HepG2 (cell line): ENCODE data around the gene COL2A1. TPM values are rescaled to one million over a fixed set of nuclear protein-coding genes. Genes with fewer than 3 reads are reported as not detected.

Experiments used
- ATM ChIP-seq: fragments of 450-650 bp; IDR thresholded peaks from 2 replicates; pipeline ENCODE4 v1.7.1; 2017; ENCODE audit warnings: mild to moderate bottlenecking, borderline replicate concordance
- CCAR2 ChIP-seq: fragments of 200-400 bp; formaldehyde crosslinking; optimal IDR thresholded peaks from 2 replicates; pipeline ENCODE3; 2018; ENCODE audit warnings: low read depth, mild to moderate bottlenecking, low read length, moderate library complexity
- CEBPB ChIP-seq: IDR thresholded peaks from 2 replicates; pipeline ENCODE4 v1.6.1; 2011; ENCODE audit warnings: low read depth, low read length, improper control_type of control experiment, borderline replicate concordance
- CREB1 ChIP-seq, 2 experiments: fragments of 450-650 bp in 1 of 2; IDR thresholded peaks; 2 replicates each; pipeline ENCODE4 v1.6.1; 2016 to 2017; ENCODE audit warnings: control low read depth in 1 of 2, mild to moderate bottlenecking in 1 of 2, missing compliant biosample characterization in 1 of 2, missing genetic modification characterization in 1 of 2
- EHMT2 ChIP-seq: fragments of 200-600 bp; sonication (generic); IDR thresholded peaks from 2 replicates; pipeline ENCODE4 v1.7.0; 2017; ENCODE audit warnings: antibody characterized with exemption, low read depth, low read length, borderline replicate concordance
- KDM6A ChIP-seq: IDR thresholded peaks from 2 replicates; pipeline ENCODE4 v1.6.1; 2016; ENCODE audit warnings: low read depth
- NCOR1 ChIP-seq: fragments of 200-600 bp; sonication (generic); IDR thresholded peaks from 2 replicates; pipeline ENCODE4 v1.7.0; 2017; ENCODE audit warnings: antibody characterized with exemption, low read length, borderline replicate concordance
- POLR2A ChIP-seq, 2 experiments: IDR thresholded peaks; 2 replicates each; pipeline ENCODE4 v1.6.1; 2011; ENCODE audit warnings: low read depth in 2 of 2, low read length in 2 of 2, mild to moderate bottlenecking in 1 of 2, moderate library complexity in 1 of 2; ENCODE audit not compliant: insufficient read depth in 1 of 2
- SALL1 ChIP-seq: sonication (generic); formaldehyde crosslinking; IDR thresholded peaks from 2 replicates; pipeline ENCODE4 v1.8.0; 2022; ENCODE audit warnings: mild to moderate bottlenecking, missing genetic modification reagents
- TAF15 ChIP-seq: fragments of 200-400 bp; formaldehyde crosslinking; IDR thresholded peaks from one replicate; pipeline ENCODE4 v1.6.1; 2018; ENCODE audit warnings: mild to moderate bottlenecking, low read depth, low read length; ENCODE audit not compliant: poor library complexity, severe bottlenecking
- YEATS4 ChIP-seq: sonication (generic); formaldehyde crosslinking; IDR thresholded peaks from 2 replicates; pipeline ENCODE4 v1.4.0; 2020; ENCODE audit warnings: missing genetic modification reagents, borderline replicate concordance
- ZKSCAN8 ChIP-seq: IDR thresholded peaks from 2 replicates; pipeline ENCODE4 v1.6.1; 2016; ENCODE audit warnings: borderline replicate concordance, missing genetic modification reagents, missing compliant biosample characterization
- ZNF253 ChIP-seq: sonication (generic); formaldehyde crosslinking; IDR thresholded peaks from 2 replicates; pipeline ENCODE4 v1.8.0; 2022; ENCODE audit warnings: mild to moderate bottlenecking, missing genetic modification reagents, borderline replicate concordance
- ZNF335 ChIP-seq: sonication (generic); formaldehyde crosslinking; IDR thresholded peaks from 2 replicates; pipeline ENCODE4 v1.4.0; 2020; ENCODE audit warnings: missing genetic modification reagents
- polyA plus RNA-seq, 8 experiments: library from polyadenylated mRNA; depleted of rRNA in 3 of 8; stranded (reverse) in 7 of 8; unstranded in 1 of 8; fragments of >200 nt; fragmentation: Illumina TruSeq in 4 of 8; extraction: Trizol in 4 of 8; gene quantifications; 2 replicates each; pipeline versions ENCODE4 v1.2.1 to v1.2.3, GENCODE V29; 2011 to 2016; ENCODE audit warnings: low read depth in 4 of 8, missing spikeins in 1 of 8, mixed read lengths in 1 of 8; ENCODE audit not compliant: insufficient read depth in 1 of 8
- total RNA-seq, 5 experiments: library from RNA; depleted of rRNA; stranded (reverse); fragments of >200 nt; fragmentation: Illumina TruSeq; extraction: Trizol; gene quantifications; 2 replicates each; pipeline ENCODE4 v1.2.3, GENCODE V29; 2016; ENCODE audit warnings: low read depth in 1 of 5
- TF ChIP-seq, protein P1 (sequence below): sonication (generic); formaldehyde crosslinking; IDR thresholded peaks from 2 replicates; pipeline ENCODE4 v1.4.0; 2020; ENCODE audit warnings: mild to moderate bottlenecking, missing genetic modification reagents
- TF ChIP-seq, protein P2 (sequence below): sonication (generic); formaldehyde crosslinking; IDR thresholded peaks from 2 replicates; pipeline ENCODE4 v1.5.1; 2020; ENCODE audit warnings: missing genetic modification reagents, mild to moderate bottlenecking, borderline replicate concordance
- TF ChIP-seq, protein P3 (sequence below): sonication (generic); formaldehyde crosslinking; conservative IDR thresholded peaks from 2 replicates; pipeline ENCODE4 v1.8.1; 2023; ENCODE audit warnings: missing genetic modification reagents
- TF ChIP-seq, protein P4 (sequence below): sonication (generic); formaldehyde crosslinking; IDR thresholded peaks from 2 replicates; pipeline ENCODE4 v1.4.0; 2020; ENCODE audit warnings: missing genetic modification reagents
- TF ChIP-seq, protein P5 (sequence below): sonication (generic); formaldehyde crosslinking; IDR thresholded peaks from 2 replicates; pipeline ENCODE4 v1.9.0; 2021; ENCODE audit warnings: missing genetic modification reagents, mild to moderate bottlenecking, borderline replicate concordance

COL2A1 gene
- total and polyA plus RNA-seq, 2 of the 13 experiments (the other 11 are each of a cell fraction or from before 2014, with no cell fraction given) = 7.4 to 38.3 TPM

DNA sequence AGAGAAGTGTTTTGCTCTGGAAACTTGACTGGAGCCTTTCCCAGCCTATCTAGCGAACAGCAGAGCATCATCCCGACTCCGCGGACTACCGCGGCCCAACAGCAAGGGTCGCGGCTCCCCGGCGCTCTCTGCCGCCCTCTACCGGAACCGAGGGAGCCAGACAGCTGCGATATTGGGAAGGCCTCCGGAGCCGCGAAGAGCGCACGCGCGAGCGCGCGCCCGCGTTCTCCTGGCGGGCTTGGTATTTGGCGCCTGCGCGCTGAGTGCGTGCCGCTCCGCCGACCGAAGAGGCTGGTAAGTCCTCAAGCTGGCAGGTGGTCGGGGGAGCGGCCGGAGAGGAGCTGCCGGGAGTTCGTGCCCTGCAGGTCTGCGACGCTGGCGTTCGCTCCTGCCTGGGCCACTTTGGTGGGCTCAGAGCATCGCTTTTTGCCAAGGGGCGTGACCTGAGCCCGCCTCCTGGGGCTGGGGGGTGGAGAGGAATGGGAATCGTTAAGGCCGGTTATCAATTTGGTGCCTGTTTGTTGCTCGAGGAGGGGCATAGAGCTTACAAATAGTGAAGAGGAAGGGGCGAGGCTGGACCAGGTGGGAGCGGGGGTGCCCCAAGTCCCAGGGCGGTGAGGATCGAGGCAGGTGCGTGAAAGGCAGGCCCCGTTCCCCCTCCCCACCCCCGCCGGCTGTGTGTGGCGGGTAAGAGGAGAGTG, 40.8 kb downstream of the COL2A1 start, which contains the start of gene TMEM106C (continued):
- TF ChIP-seq, protein P1, sequence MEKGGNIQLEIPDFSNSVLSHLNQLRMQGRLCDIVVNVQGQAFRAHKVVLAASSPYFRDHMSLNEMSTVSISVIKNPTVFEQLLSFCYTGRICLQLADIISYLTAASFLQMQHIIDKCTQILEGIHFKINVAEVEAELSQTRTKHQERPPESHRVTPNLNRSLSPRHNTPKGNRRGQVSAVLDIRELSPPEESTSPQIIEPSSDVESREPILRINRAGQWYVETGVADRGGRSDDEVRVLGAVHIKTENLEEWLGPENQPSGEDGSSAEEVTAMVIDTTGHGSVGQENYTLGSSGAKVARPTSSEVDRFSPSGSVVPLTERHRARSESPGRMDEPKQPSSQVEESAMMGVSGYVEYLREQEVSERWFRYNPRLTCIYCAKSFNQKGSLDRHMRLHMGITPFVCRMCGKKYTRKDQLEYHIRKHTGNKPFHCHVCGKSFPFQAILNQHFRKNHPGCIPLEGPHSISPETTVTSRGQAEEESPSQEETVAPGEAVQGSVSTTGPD (CRISPR knock-in tag) = no peak
- TF ChIP-seq, protein P2, sequence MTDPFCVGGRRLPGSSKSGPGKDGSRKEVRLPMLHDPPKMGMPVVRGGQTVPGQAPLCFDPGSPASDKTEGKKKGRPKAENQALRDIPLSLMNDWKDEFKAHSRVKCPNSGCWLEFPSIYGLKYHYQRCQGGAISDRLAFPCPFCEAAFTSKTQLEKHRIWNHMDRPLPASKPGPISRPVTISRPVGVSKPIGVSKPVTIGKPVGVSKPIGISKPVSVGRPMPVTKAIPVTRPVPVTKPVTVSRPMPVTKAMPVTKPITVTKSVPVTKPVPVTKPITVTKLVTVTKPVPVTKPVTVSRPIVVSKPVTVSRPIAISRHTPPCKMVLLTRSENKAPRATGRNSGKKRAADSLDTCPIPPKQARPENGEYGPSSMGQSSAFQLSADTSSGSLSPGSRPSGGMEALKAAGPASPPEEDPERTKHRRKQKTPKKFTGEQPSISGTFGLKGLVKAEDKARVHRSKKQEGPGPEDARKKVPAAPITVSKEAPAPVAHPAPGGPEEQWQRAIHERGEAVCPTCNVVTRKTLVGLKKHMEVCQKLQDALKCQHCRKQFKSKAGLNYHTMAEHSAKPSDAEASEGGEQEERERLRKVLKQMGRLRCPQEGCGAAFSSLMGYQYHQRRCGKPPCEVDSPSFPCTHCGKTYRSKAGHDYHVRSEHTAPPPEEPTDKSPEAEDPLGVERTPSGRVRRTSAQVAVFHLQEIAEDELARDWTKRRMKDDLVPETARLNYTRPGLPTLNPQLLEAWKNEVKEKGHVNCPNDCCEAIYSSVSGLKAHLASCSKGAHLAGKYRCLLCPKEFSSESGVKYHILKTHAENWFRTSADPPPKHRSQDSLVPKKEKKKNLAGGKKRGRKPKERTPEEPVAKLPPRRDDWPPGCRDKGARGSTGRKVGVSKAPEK (CRISPR knock-in tag) = no peak
- TF ChIP-seq, protein P3, sequence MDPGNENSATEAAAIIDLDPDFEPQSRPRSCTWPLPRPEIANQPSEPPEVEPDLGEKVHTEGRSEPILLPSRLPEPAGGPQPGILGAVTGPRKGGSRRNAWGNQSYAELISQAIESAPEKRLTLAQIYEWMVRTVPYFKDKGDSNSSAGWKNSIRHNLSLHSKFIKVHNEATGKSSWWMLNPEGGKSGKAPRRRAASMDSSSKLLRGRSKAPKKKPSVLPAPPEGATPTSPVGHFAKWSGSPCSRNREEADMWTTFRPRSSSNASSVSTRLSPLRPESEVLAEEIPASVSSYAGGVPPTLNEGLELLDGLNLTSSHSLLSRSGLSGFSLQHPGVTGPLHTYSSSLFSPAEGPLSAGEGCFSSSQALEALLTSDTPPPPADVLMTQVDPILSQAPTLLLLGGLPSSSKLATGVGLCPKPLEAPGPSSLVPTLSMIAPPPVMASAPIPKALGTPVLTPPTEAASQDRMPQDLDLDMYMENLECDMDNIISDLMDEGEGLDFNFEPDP (CRISPR knock-in tag) = no peak
- TF ChIP-seq YEATS4 (CRISPR knock-in tag) = peak; percentile 84
- TF ChIP-seq ZNF335 (CRISPR knock-in tag) = no peak
- TF ChIP-seq CCAR2 = no peak
- no peak for TF ChIP-seq NCOR1
- TF ChIP-seq SALL1 = peak; percentile 82; the same call in 1 of the 2 replicates
- TF ChIP-seq, protein P4, sequence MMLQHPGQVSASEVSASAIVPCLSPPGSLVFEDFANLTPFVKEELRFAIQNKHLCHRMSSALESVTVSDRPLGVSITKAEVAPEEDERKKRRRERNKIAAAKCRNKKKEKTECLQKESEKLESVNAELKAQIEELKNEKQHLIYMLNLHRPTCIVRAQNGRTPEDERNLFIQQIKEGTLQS = no peak
- TF ChIP-seq KDM6A = no peak
- no peak for TF ChIP-seq TAF15
- TF ChIP-seq, protein P5, sequence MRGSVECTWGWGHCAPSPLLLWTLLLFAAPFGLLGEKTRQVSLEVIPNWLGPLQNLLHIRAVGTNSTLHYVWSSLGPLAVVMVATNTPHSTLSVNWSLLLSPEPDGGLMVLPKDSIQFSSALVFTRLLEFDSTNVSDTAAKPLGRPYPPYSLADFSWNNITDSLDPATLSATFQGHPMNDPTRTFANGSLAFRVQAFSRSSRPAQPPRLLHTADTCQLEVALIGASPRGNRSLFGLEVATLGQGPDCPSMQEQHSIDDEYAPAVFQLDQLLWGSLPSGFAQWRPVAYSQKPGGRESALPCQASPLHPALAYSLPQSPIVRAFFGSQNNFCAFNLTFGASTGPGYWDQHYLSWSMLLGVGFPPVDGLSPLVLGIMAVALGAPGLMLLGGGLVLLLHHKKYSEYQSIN (CRISPR knock-in tag) = no peak
- TF ChIP-seq CREB1 (IDR thresholded peaks at IDR 0.05) = no peak
- TF ChIP-seq CREB1 (CRISPR knock-in tag; IDR thresholded peaks at IDR 0.05) = no peak
- no peak for TF ChIP-seq ZNF253
- TF ChIP-seq POLR2A (IDR thresholded peaks at IDR 0.05; ENCODE audit: insufficient read depth in 1 of 2, low read depth in 2 of 2, low read length in 2 of 2) = peak; percentile 38 to 63; a peak in 3 of 4 replicates
- no peak for TF ChIP-seq ZKSCAN8
- TF ChIP-seq CEBPB = no peak
- TF ChIP-seq ATM = no peak
- no peak for TF ChIP-seq EHMT2
